K562 (cell line): ENCODE results near the gene ETV3. TPM values are rescaled to one million over a fixed set of nuclear protein-coding genes. Genes with fewer than 3 reads are reported as not detected.
A peak's percentile ranks its signal among the peaks of the same experiment; 100 is the strongest.

Source experiments
- ASH1L ChIP-seq: fragments of 450-650 bp; IDR thresholded peaks from 2 replicates; pipeline ENCODE4 v1.6.1; 2018; ENCODE audit warnings: borderline replicate concordance, mild to moderate bottlenecking, low read depth; ENCODE audit not compliant: partially characterized antibody
- CREB1 ChIP-seq, 2 experiments: sonication (generic) in 1 of 2; formaldehyde crosslinking in 1 of 2; IDR thresholded peaks; 2 replicates each; pipeline versions ENCODE4 v1.6.1 to v1.8.0; 2012 to 2022; ENCODE audit warnings: inconsistent platforms in 1 of 2, mild to moderate bottlenecking in 1 of 2, missing genetic modification reagents in 1 of 2, moderate library complexity in 1 of 2
- MAX ChIP-seq: sonication (generic); formaldehyde crosslinking; IDR thresholded peaks from 2 replicates; pipeline ENCODE4 v1.9.0; 2022; ENCODE audit warnings: mild to moderate bottlenecking, missing genetic modification reagents
- MYBL2 ChIP-seq, 2 experiments: fragments of 450-650 bp in 1 of 2; sonication (generic) in 1 of 2; formaldehyde crosslinking in 1 of 2; IDR thresholded peaks; 2 replicates each; pipeline versions ENCODE4 v1.6.1 to v1.8.1; 2017 to 2022; ENCODE audit warnings: borderline replicate concordance in 1 of 2, inconsistent platforms in 1 of 2, low read depth in 1 of 2, mild to moderate bottlenecking in 1 of 2, missing genetic modification reagents in 1 of 2, moderate library complexity in 1 of 2
- NBN ChIP-seq: fragments of 450-650 bp; IDR thresholded peaks from 2 replicates; pipeline ENCODE4 v1.6.1; 2016; ENCODE audit warnings: low read depth, mild to moderate bottlenecking
- NR2F6 ChIP-seq: fragments of 450-650 bp; formaldehyde crosslinking; IDR thresholded peaks from 2 replicates; pipeline ENCODE4 v1.4.0; 2020; ENCODE audit warnings: mild to moderate bottlenecking
- PHB2 ChIP-seq: fragments of 450-650 bp; IDR thresholded peaks from 2 replicates; pipeline ENCODE4 v1.6.1; 2017; ENCODE audit warnings: low read depth
- PREB ChIP-seq: sonication (generic); formaldehyde crosslinking; IDR thresholded peaks from 2 replicates; pipeline ENCODE4 v1.8.1; 2023; ENCODE audit warnings: mild to moderate bottlenecking, missing genetic modification reagents
- PRPF4 ChIP-seq: fragments of 200-400 bp; formaldehyde crosslinking; IDR thresholded peaks from one replicate; pipeline ENCODE4 v1.6.1; 2017; ENCODE audit warnings: low read length, low read depth, mild to moderate bottlenecking; ENCODE audit not compliant: insufficient read depth, poor library complexity, severe bottlenecking
- SMARCA4 ChIP-seq: fragments of 450-650 bp; IDR thresholded peaks from 2 replicates; pipeline ENCODE4 v1.6.1; 2016
- ZKSCAN1 ChIP-seq: fragments of 150-350 bp; IDR thresholded peaks from 2 replicates; pipeline ENCODE4 v1.6.1; 2016; ENCODE audit warnings: low read depth, low read length
- ZNF224 ChIP-seq: sonication (generic); formaldehyde crosslinking; IDR thresholded peaks from 2 replicates; pipeline ENCODE4 v1.8.0; 2022; ENCODE audit warnings: mild to moderate bottlenecking, missing genetic modification reagents
- ZNF318 ChIP-seq, 2 experiments: fragments of 450-650 bp; IDR thresholded peaks; 2 replicates each; pipeline ENCODE4 v1.6.1; 2016; ENCODE audit warnings: mild to moderate bottlenecking in 2 of 2, borderline replicate concordance in 1 of 2, low read depth in 1 of 2, moderate library complexity in 1 of 2
- ZNF449 ChIP-seq: fragments of 250-450 bp; sonication (Bioruptor Pico); IDR thresholded peaks from 2 replicates; pipeline ENCODE4 v1.8.0; 2022; ENCODE audit warnings: moderate library complexity, mild to moderate bottlenecking, inconsistent platforms
- ZNF707 ChIP-seq: fragments of 250-450 bp; sonication (Bioruptor Pico); conservative IDR thresholded peaks from 2 replicates; pipeline ENCODE4 v1.8.0; 2022; ENCODE audit warnings: inconsistent platforms, mild to moderate bottlenecking, moderate library complexity
- polyA plus RNA-seq, 8 experiments: library from polyadenylated mRNA; depleted of rRNA in 4 of 8; stranded (reverse) in 5 of 8; unstranded in 3 of 8; fragments of >200 nt; fragmentation: Nextera tagmentation in 2 of 8; fragmentation: Illumina TruSeq in 1 of 8; extraction: Ambion mirVana in 2 of 8; extraction: Trizol in 1 of 8; gene quantifications; 2 replicates each; pipeline versions ENCODE4 v1.2.1 to v1.2.3, GENCODE V29; 2011 to 2014; ENCODE audit warnings: inconsistent platforms in 1 of 8, missing spikeins in 1 of 8
- total RNA-seq, 7 experiments: library from RNA; depleted of rRNA in 6 of 7; stranded (reverse); fragments of >200 nt in 6 of 7; fragmentation: Illumina TruSeq in 2 of 7; extraction: Trizol in 2 of 7; gene quantifications; 2 replicates each; pipeline versions ENCODE4 v1.2.1 to v1.2.3, GENCODE V29; 2011 to 2021; ENCODE audit warnings: low replicate concordance in 1 of 7

Gene ETV3
- total and polyA plus RNA-seq, 9 of the 15 experiments (the other 6 are each of a cell fraction or from before 2014, with no cell fraction given) = 3.1 to 16.0 (median 9.0) TPM

- TF ChIP-seq ZNF224 (no peak), PREB (CRISPR knock-in tag) (no peak), SMARCA4 (no peak), NBN (no peak), ZNF707 (no peak), ZKSCAN1 (0 out of 2 replicates have a peak, but pooled peaks have one; percentile 20), PRPF4 (no peak), ZNF318 (IDR thresholded peaks at IDR 0.05; ENCODE audit: borderline replicate concordance in 1 of 2, low read depth in 1 of 2) (no peak), MAX (CRISPR knock-in tag) (no peak; the same call in 1 of the 2 replicates), CREB1 (IDR thresholded peaks at IDR 0.05) (no peak), CREB1 (CRISPR knock-in tag; IDR thresholded peaks at IDR 0.05) (no peak), ZNF449 (CRISPR knock-in tag) (no peak), PHB2 (no peak), NR2F6 (no peak), ASH1L (no peak), MYBL2 (IDR thresholded peaks at IDR 0.05; ENCODE audit: low read depth) (no peak), MYBL2 (CRISPR knock-in tag; IDR thresholded peaks at IDR 0.05; ENCODE audit: borderline replicate concordance) (no peak)
Measured at GRCh38 chr1:157163273-157164127, 25.3 kb upstream of the ETV3 start (continued).
